ENCODE data around the gene LCN1. TPM values are rescaled to one million over a fixed set of nuclear protein-coding genes. Genes with fewer than 3 reads are reported as not detected.

LCN1 gene
- polyA plus RNA-seq, 1 donor from 2014 or later: not detected

GRCh38 chr9:135490166-135490870 lies 30.9 kb upstream of the LCN1 start:
- Histone ChIP-seq H3F3A (ENCODE audit: insufficient read depth, low read length, poor library complexity, severe bottlenecking) (no peaks in the 10 kb centered on the region), H3K79me2 (replicated peaks; ENCODE audit: insufficient read depth, low read length) (no peaks in the 10 kb centered on the region), H3K36me3 (ENCODE audit: insufficient read depth, low read length) (no peaks in the 10 kb centered on the region), H3K27ac (ENCODE audit: low read length) (no peak overlapping the region), H2AFZ (ENCODE audit: low read depth, low read length) (no peak overlapping the region), H3K9ac (ENCODE audit: low read length) (no peak overlapping the region), H3K9me3 (ENCODE audit: low read length) (no peaks in the 10 kb centered on the region), H4K20me1 (ENCODE audit: insufficient read depth) (no peaks in the 10 kb centered on the region), H3K4me3 (ENCODE audit: low read length) (no peak overlapping the region), H3K9me2 (ENCODE audit: insufficient read depth, low read length) (no peaks in the 10 kb centered on the region), H3K4me2 (ENCODE audit: low read length) (no peak overlapping the region), H3K27me3 (ENCODE audit: insufficient read depth, low read depth, low read length) (no peaks in the 10 kb centered on the region)
- TF ChIP-seq EP300 (conservative IDR thresholded peaks at IDR 0.05; ENCODE audit: poor library complexity, severe bottlenecking) (no peak), REST (IDR thresholded peaks at IDR 0.05; ENCODE audit: borderline replicate concordance) (no peak), POLR2AphosphoS5 (IDR thresholded peaks at IDR 0.05) (no peak), SMC3 (conservative IDR thresholded peaks at IDR 0.05; ENCODE audit: poor library complexity) (no peak), MXI1 (conservative IDR thresholded peaks at IDR 0.05; ENCODE audit: poor library complexity, severe bottlenecking) (no peak), EZH2 (IDR thresholded peaks at IDR 0.05; ENCODE audit: borderline replicate concordance, insufficient read depth, low read length, poor library complexity, severe bottlenecking) (no peak)
- TF ChIP-seq, protein P1, sequence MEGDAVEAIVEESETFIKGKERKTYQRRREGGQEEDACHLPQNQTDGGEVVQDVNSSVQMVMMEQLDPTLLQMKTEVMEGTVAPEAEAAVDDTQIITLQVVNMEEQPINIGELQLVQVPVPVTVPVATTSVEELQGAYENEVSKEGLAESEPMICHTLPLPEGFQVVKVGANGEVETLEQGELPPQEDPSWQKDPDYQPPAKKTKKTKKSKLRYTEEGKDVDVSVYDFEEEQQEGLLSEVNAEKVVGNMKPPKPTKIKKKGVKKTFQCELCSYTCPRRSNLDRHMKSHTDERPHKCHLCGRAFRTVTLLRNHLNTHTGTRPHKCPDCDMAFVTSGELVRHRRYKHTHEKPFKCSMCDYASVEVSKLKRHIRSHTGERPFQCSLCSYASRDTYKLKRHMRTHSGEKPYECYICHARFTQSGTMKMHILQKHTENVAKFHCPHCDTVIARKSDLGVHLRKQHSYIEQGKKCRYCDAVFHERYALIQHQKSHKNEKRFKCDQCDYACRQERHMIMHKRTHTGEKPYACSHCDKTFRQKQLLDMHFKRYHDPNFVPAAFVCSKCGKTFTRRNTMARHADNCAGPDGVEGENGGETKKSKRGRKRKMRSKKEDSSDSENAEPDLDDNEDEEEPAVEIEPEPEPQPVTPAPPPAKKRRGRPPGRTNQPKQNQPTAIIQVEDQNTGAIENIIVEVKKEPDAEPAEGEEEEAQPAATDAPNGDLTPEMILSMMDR (IDR thresholded peaks at IDR 0.05; ENCODE audit: poor library complexity, severe bottlenecking): no peak

DNA sequence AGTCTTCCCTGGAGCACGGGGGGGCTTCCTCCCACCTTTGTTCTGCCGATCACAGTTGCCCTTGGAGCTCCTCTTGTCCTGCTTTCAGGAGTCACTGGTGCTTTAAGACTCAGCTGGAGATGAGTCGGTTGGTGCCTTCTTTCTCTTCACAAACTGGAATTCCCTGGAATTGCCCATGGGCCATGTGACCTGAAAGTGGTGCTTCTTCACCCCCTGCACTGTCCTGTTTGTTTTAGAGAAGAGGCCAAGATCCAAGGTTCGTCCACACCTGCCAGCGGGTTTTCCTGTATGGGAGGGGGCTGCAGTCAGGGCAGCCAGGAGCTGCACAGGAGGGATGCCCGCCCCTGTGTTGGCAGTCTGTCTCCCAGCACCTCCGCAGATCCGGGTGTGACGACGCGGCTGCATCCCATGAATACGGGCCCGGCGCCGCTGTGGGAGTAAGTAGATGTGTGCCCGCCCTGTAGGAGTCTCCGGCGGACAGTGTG lies 30.2 kb upstream of the LCN1 start:
- H3F3A ChIP-seq (ENCODE audit: insufficient read depth, low read length, poor library complexity, severe bottlenecking): no peaks in the 10 kb centered on the region
- no peak overlapping the region for H3K9ac ChIP-seq (ENCODE audit: low read length)
- H3K36me3 ChIP-seq (ENCODE audit: insufficient read depth, low read length): no peaks in the 10 kb centered on the region
- no peaks in the 10 kb centered on the region for H3K9me2 ChIP-seq (ENCODE audit: insufficient read depth, low read length)
- H3K4me3 ChIP-seq (ENCODE audit: low read length): no peak overlapping the region
- no peaks in the 10 kb centered on the region for H3K79me2 ChIP-seq (replicated peaks; ENCODE audit: insufficient read depth, low read length)
- H3K4me2 ChIP-seq (ENCODE audit: low read length): no peak overlapping the region
- no peak overlapping the region for H2AFZ ChIP-seq (ENCODE audit: low read depth, low read length)
- H3K27me3 ChIP-seq (ENCODE audit: insufficient read depth, low read depth, low read length): no peaks in the 10 kb centered on the region
- H4K20me1 ChIP-seq (ENCODE audit: insufficient read depth): no peaks in the 10 kb centered on the region
- TF ChIP-seq RAD21 (conservative IDR thresholded peaks at IDR 0.05) (no peak), EZH2 (IDR thresholded peaks at IDR 0.05; ENCODE audit: borderline replicate concordance, insufficient read depth, low read length, poor library complexity, severe bottlenecking) (no peak), EP300 (conservative IDR thresholded peaks at IDR 0.05; ENCODE audit: poor library complexity, severe bottlenecking) (no peak), SMC3 (conservative IDR thresholded peaks at IDR 0.05; ENCODE audit: poor library complexity) (no peak), MXI1 (conservative IDR thresholded peaks at IDR 0.05; ENCODE audit: poor library complexity, severe bottlenecking) (no peak), REST (IDR thresholded peaks at IDR 0.05; ENCODE audit: borderline replicate concordance) (no peak), POLR2AphosphoS5 (IDR thresholded peaks at IDR 0.05) (no peak), TAF1 (IDR thresholded peaks at IDR 0.05; ENCODE audit: low read depth) (no peak)
- TF ChIP-seq, protein P1 (IDR thresholded peaks at IDR 0.05; ENCODE audit: poor library complexity, severe bottlenecking): no peak
- H3K9me3 ChIP-seq (ENCODE audit: low read length): no peaks in the 10 kb centered on the region
- H3K27ac ChIP-seq (ENCODE audit: low read length): no peak overlapping the region

Measured in neural cell (in vitro differentiated cells).